SK-N-SH (cell line): ENCODE results near the gene RALGDS. TPM values are rescaled to one million over a fixed set of nuclear protein-coding genes. Genes with fewer than 3 reads are reported as not detected.
A peak's percentile ranks its signal among the peaks of the same experiment; 100 is the strongest.

ENCODE experiments used
- CTCF ChIA-PET: fragments of 300-600, 350-600 bp; formaldehyde crosslinking; extraction: SDS; loops from one replicate; lab custom pipeline; 2021; lab: Yijun Ruan, JAX
- POLR2A ChIA-PET: fragments of 350-600 bp; sonication (Branson Sonifier 250); formaldehyde crosslinking; extraction: SDS; loops from one replicate; lab custom pipeline; 2020; ENCODE audit warnings: antibody characterized with exemption, inconsistent platforms; lab: Yijun Ruan, JAX
- DNase-seq: peaks from one replicate; pipeline ENCODE4 v3.0.0; 2012
- H2AFZ ChIP-seq: fragments of 200-600 bp; sonication (generic); 2 replicates; pipeline ENCODE4 v1.8.1; 2016; ENCODE audit warnings: antibody characterized with exemption, mild to moderate bottlenecking, low read depth
- H3F3A ChIP-seq: fragments of 200-600 bp; sonication (generic); replicated peaks from 2 replicates; pipeline ENCODE3; 2016; ENCODE audit warnings: antibody characterized with exemption, mild to moderate bottlenecking; ENCODE audit not compliant: insufficient read depth
- H3K27ac ChIP-seq, 2 experiments: fragments of 200-500 bp in 1 of 2; fragments of 200-600 bp in 1 of 2; sonication (Bioruptor generic) in 1 of 2; sonication (generic), shearing (Covaris generic) in 1 of 2; 2 replicates each; pipeline versions ENCODE4 v1.5.1 to v1.6.1; 2014 to 2016; ENCODE audit warnings: low read depth in 2 of 2, inconsistent platforms in 1 of 2, low read length in 1 of 2, mild to moderate bottlenecking in 1 of 2, mixed read lengths in 1 of 2
- H3K27me3 ChIP-seq: fragments of 200-600 bp; sonication (generic), shearing (Covaris generic); 2 replicates; pipeline ENCODE4 v1.6.1; 2016; ENCODE audit warnings: mixed run types; ENCODE audit not compliant: insufficient read depth
- H3K36me3 ChIP-seq, 2 experiments: fragments of 200-500 bp in 1 of 2; fragments of 200-600 bp in 1 of 2; sonication (Bioruptor generic) in 1 of 2; sonication (generic) in 1 of 2; replicated peaks in 1 of 2; 2 replicates each; pipeline versions ENCODE3 to v1.5.1; 2014 to 2016; ENCODE audit warnings: low read length in 1 of 2, mild to moderate bottlenecking in 1 of 2; ENCODE audit not compliant: insufficient read depth in 2 of 2, control insufficient read depth in 1 of 2
- H3K4me1 ChIP-seq, 2 experiments: fragments of 200-500 bp in 1 of 2; fragments of 200-600 bp in 1 of 2; sonication (Bioruptor generic) in 1 of 2; sonication (generic), shearing (Covaris generic) in 1 of 2; 2 replicates each; pipeline versions ENCODE4 v1.5.1 to v1.6.1; 2014 to 2016; ENCODE audit warnings: low read depth in 1 of 2, low read length in 1 of 2, mixed run types in 1 of 2; ENCODE audit not compliant: insufficient read depth in 2 of 2, control insufficient read depth in 1 of 2
- H3K4me2 ChIP-seq: fragments of 200-600 bp; sonication (generic), shearing (Covaris generic); 2 replicates; pipeline ENCODE4 v1.6.1; 2017; ENCODE audit warnings: mixed run types
- H3K4me3 ChIP-seq, 2 experiments: fragments of 200-500 bp in 1 of 2; fragments of 200-600 bp in 1 of 2; sonication (Bioruptor generic) in 1 of 2; sonication (generic), shearing (Covaris generic) in 1 of 2; 2 replicates each; pipeline versions ENCODE4 v1.5.1 to v1.8.1; 2014 to 2016; ENCODE audit warnings: low read depth in 2 of 2, inconsistent platforms in 1 of 2, low read length in 1 of 2, mild to moderate bottlenecking in 1 of 2, mixed read lengths in 1 of 2, moderate library complexity in 1 of 2
- H3K79me2 ChIP-seq: fragments of 200-600 bp; sonication (generic); 2 replicates; pipeline ENCODE4 v1.8.1; 2017; ENCODE audit warnings: mild to moderate bottlenecking; ENCODE audit not compliant: insufficient read depth
- H3K9ac ChIP-seq: fragments of 200-600 bp; sonication (generic); 2 replicates; pipeline ENCODE4 v1.6.1; 2017; ENCODE audit warnings: mixed run types
- H3K9me2 ChIP-seq: fragments of 200-600 bp; sonication (generic); 2 replicates; pipeline ENCODE4 v1.6.1; 2017; ENCODE audit warnings: mixed run types
- H3K9me3 ChIP-seq: fragments of 200-600 bp; sonication (generic); 2 replicates; pipeline ENCODE4 v1.6.1; 2017; ENCODE audit warnings: mixed run types, mild to moderate bottlenecking, moderate library complexity
- H4K20me1 ChIP-seq: fragments of 200-600 bp; sonication (generic); 2 replicates; pipeline ENCODE4 v1.6.1; 2017; ENCODE audit warnings: mild to moderate bottlenecking, mixed run types; ENCODE audit not compliant: insufficient read depth
- CHD2 ChIP-seq: fragments of 150-350 bp; IDR thresholded peaks from 2 replicates; pipeline ENCODE4 v1.6.1; 2018; ENCODE audit warnings: low read length; ENCODE audit not compliant: partially characterized antibody
- CTCF ChIP-seq: fragments of 200-600 bp; sonication (generic); IDR thresholded peaks from 2 replicates; pipeline ENCODE4 v1.6.1; 2017; ENCODE audit warnings: antibody characterized with exemption, mild to moderate bottlenecking, moderate library complexity
- ELF1 ChIP-seq: IDR thresholded peaks from 2 replicates; pipeline ENCODE4 v1.4.0; 2012
- EZH2phosphoT487 ChIP-seq: fragments of 200-600 bp; sonication (generic); IDR thresholded peaks from 2 replicates; pipeline ENCODE4 v1.6.1; 2017; ENCODE audit warnings: low read depth, mixed run types, mild to moderate bottlenecking, antibody characterized with exemption, moderate library complexity, borderline replicate concordance
- FOSL2 ChIP-seq: IDR thresholded peaks from 2 replicates; pipeline ENCODE4 v1.4.0; 2012; ENCODE audit warnings: low read depth, mild to moderate bottlenecking, moderate library complexity, borderline replicate concordance
- GABPA ChIP-seq: IDR thresholded peaks from 2 replicates; pipeline ENCODE4 v1.4.0; 2012; ENCODE audit warnings: low read depth, mild to moderate bottlenecking
- IRF3 ChIP-seq: fragments of 150-350 bp; IDR thresholded peaks from 2 replicates; pipeline ENCODE4 v1.6.1; 2016; ENCODE audit warnings: mild to moderate bottlenecking, low read depth, low read length
- MAX ChIP-seq: IDR thresholded peaks from 2 replicates; pipeline ENCODE4 v1.4.0; 2012; ENCODE audit warnings: low read depth
- MXI1 ChIP-seq: IDR thresholded peaks from 2 replicates; pipeline ENCODE4 v1.6.1; 2012; ENCODE audit warnings: mild to moderate bottlenecking, low read depth, low read length, improper control_type of control experiment
- NFIC ChIP-seq: IDR thresholded peaks from 2 replicates; pipeline ENCODE4 v1.4.0; 2012; ENCODE audit warnings: borderline replicate concordance
- NRF1 ChIP-seq: IDR thresholded peaks from 2 replicates; pipeline ENCODE4 v1.6.1; 2012; ENCODE audit warnings: low read depth, mild to moderate bottlenecking, low read length
- PBX3 ChIP-seq: IDR thresholded peaks from 2 replicates; pipeline ENCODE4; 2012
- RFX5 ChIP-seq: IDR thresholded peaks from 2 replicates; pipeline ENCODE4 v1.6.1; 2012; ENCODE audit warnings: mild to moderate bottlenecking, improper control_type of control experiment, low read length
- RXRA ChIP-seq: IDR thresholded peaks from 2 replicates; pipeline ENCODE4 v1.4.0; 2012; ENCODE audit warnings: low read depth, mild to moderate bottlenecking, borderline replicate concordance
- SIN3A ChIP-seq: IDR thresholded peaks from 2 replicates; pipeline ENCODE4 v1.6.1; 2012; ENCODE audit warnings: low read depth, mild to moderate bottlenecking, low read length, moderate library complexity, borderline replicate concordance
- TAF1 ChIP-seq: IDR thresholded peaks from 2 replicates; pipeline ENCODE4 v1.6.1; 2012; ENCODE audit warnings: low read depth, mild to moderate bottlenecking, low read length, moderate library complexity, borderline replicate concordance
- TEAD4 ChIP-seq: IDR thresholded peaks from 2 replicates; pipeline ENCODE4 v1.4.0; 2012; ENCODE audit warnings: mild to moderate bottlenecking, borderline replicate concordance; ENCODE audit not compliant: insufficient read depth
- USF1 ChIP-seq: IDR thresholded peaks from 2 replicates; pipeline ENCODE4 v1.4.0; 2012; ENCODE audit warnings: low read depth, borderline replicate concordance
- ZBTB33 ChIP-seq: IDR thresholded peaks from 2 replicates; pipeline ENCODE4 v1.4.0; 2012; ENCODE audit warnings: low read depth, borderline replicate concordance
- WGBS: methylation state at CpG from one replicate; pipeline ENCODE4 v1.1.6; 2017; ENCODE audit warnings: low lambda C conversion rate; 5-methylcytosine and 5-hydroxymethylcytosine counted together
- polyA plus RNA-seq, 3 experiments: library from polyadenylated mRNA; depleted of rRNA; stranded (reverse); fragments of >200 nt; gene quantifications; 2 replicates each; pipeline ENCODE4 v1.2.3, GENCODE V29; 2012

Gene RALGDS
- polyA plus RNA-seq, 1 of the 3 experiments (the other 2 are of a cell fraction) = 64.7 TPM

GRCh38 chr9:133119103-133119845 is 1.8 kb downstream of the RALGDS start (continued):
- TF ChIP-seq NFIC (no peak), TAF1 (no peak), USF1 (no peak), MAX (no peak), ELF1 (no peak), RFX5 (0 out of 2 replicates have a peak, but pooled peaks have one; percentile 5), RXRA (no peak), CTCF (no peak), NRF1 (no peak)

GRCh38 chr9:133118568-133118967 is 2.5 kb downstream of the RALGDS start:
- Histone ChIP-seq H3F3A (peaks cover 19% of the 10 kb centered on the region), H3K9me3 (no peaks in the 10 kb centered on the region), H3K4me1 (peaks cover 22 to 84% of the 10 kb centered on the region in 2 experiments), H3K4me3 (peak overlapping the region in 1 of 2 experiments; percentile 71; a peak in 2 of 4 replicates), H3K36me3 (peaks cover 0 to 5% of the 10 kb centered on the region in 2 experiments), H3K4me2 (peak overlapping the region; percentile 98; the same call in 1 of the 2 replicates), H2AFZ (no peak overlapping the region), H3K27ac (peak overlapping the region; percentile 32 to 99; a peak in 3 of 4 replicates), H3K9ac (no peak overlapping the region), H4K20me1 (peaks cover 63% of the 10 kb centered on the region), H3K79me2 (peaks cover 29% of the 10 kb centered on the region), H3K9me2 (no peaks in the 10 kb centered on the region), H3K27me3 (no peaks in the 10 kb centered on the region)
- no peak for DNase-seq
- ChIA-PET CTCF (interaction anchor here (0.6 to 30.3 kb wide), 9 partner anchors 9 to 96 kb away, joined by 3 to 810 read pairs (median 12); partner anchors contain the start of gene GTF3C5), POLR2A (interaction anchor here (0.8 to 4.6 kb wide), 9 partner anchors 12 to 97 kb away, joined by 3 to 51 read pairs (median 5); no protein-coding TSS in a partner anchor)
- WGBS = 83% methylated on average over 3 of the region's 3 CpGs
- no peak for TF ChIP-seq NFIC
- no peak for TF ChIP-seq TEAD4
- TF ChIP-seq EZH2phosphoT487 = no peak
- no peak for TF ChIP-seq CTCF
- no peak for TF ChIP-seq NRF1
- no peak for TF ChIP-seq PBX3
- no peak for TF ChIP-seq FOSL2
- TF ChIP-seq GABPA = no peak
- TF ChIP-seq CHD2 = no peak
- no peak for TF ChIP-seq MXI1
- no peak for TF ChIP-seq IRF3
- TF ChIP-seq RXRA = no peak
- TF ChIP-seq ELF1 = no peak
- no peak for TF ChIP-seq SIN3A
- no peak for TF ChIP-seq ZBTB33
